Progenitor cell of endocrine pancreas (in vitro differentiated cells): ENCODE data around the gene INS. TPM values are rescaled to one million over a fixed set of nuclear protein-coding genes. Genes with fewer than 3 reads are reported as not detected.
A peak's percentile ranks its signal among the peaks of the same experiment; 100 is the strongest.

Source experiments
- DNase-seq: peaks from one replicate; pipeline ENCODE4 v3.0.0; 2021; ENCODE audit warnings: low spot score; ENCODE audit not compliant: unreplicated experiment
- H3K27ac Mint-ChIP-seq: 2 replicates; pipeline ENCODE4 v1.8.0; 2021; ENCODE audit warnings: mild to moderate bottlenecking, moderate library complexity, mixed read lengths
- H3K27me3 Mint-ChIP-seq: 2 replicates; pipeline ENCODE4 v1.8.0; 2021; ENCODE audit warnings: mixed read lengths
- H3K36me3 Mint-ChIP-seq: 2 replicates; pipeline ENCODE4 v1.8.0; 2022; ENCODE audit warnings: mixed read lengths; ENCODE audit not compliant: insufficient read depth
- H3K4me1 Mint-ChIP-seq: 2 replicates; pipeline ENCODE4 v1.8.0; 2021; ENCODE audit warnings: low read depth, mixed read lengths
- H3K4me3 Mint-ChIP-seq: 2 replicates; pipeline ENCODE4 v1.8.0; 2021; ENCODE audit warnings: low read depth, mild to moderate bottlenecking, moderate library complexity, mixed read lengths
- H3K9me3 Mint-ChIP-seq: 2 replicates; pipeline ENCODE4 v1.8.0; 2021; ENCODE audit warnings: low read depth, mixed read lengths
- CTCF ChIP-seq: fragments of 200-600 bp; sonication (generic); IDR thresholded peaks from one replicate; pipeline ENCODE4 v1.5.0; 2021; ENCODE audit warnings: antibody characterized with exemption, mild to moderate bottlenecking; ENCODE audit not compliant: unreplicated experiment
- total RNA-seq: library from RNA; stranded (reverse); gene quantifications from 2 replicates; pipeline ENCODE4 v1.2.1, GENCODE V29; 2021

Gene INS
- total RNA-seq, 1 donor from 2014 or later: 75.2 TPM

GRCh38 chr11:2176389-2176900, 15.4 kb upstream of the INS start:
- Mint-ChIP-seq H3K27me3 (peaks cover 10% of the 10 kb centered on the region), H3K27ac (no peak overlapping the region), H3K4me3 (no peak overlapping the region), H3K4me1 (peaks cover 14% of the 10 kb centered on the region), H3K36me3 (no peaks in the 10 kb centered on the region), H3K9me3 (no peaks in the 10 kb centered on the region)
- no peak for TF ChIP-seq CTCF
- no peak for DNase-seq

- H3K4me1 Mint-ChIP-seq: peaks cover 12% of the 10 kb centered on the region
- H3K27me3 Mint-ChIP-seq: peaks cover 11% of the 10 kb centered on the region
Observed at GRCh38 chr11:2175659-2176058, 14.7 kb upstream of the INS start.

DNA sequence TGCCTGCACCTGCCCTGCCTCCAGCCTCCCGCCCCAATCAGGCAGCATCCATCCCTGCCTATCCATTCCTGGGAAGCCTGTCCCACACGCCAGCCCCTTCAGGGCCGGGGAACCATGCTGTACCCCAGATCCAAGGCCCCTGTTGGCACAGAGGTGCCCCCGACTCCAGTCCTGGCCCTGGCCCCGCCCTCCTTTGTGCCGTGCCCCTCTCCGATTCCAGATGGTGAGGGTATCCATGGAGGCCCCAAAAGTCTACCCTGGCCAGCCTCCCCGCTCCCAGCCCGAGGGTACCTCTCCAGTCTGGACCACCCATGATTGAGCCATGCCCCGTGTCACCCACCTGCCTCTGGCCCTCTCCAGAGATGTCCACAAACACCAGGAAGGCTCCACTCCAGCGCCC, 13.4 kb upstream of the INS start:
- Mint-ChIP-seq H3K36me3 (no peaks in the 10 kb centered on the region), H3K4me1 (peaks cover 10% of the 10 kb centered on the region), H3K27ac (no peak overlapping the region), H3K9me3 (no peaks in the 10 kb centered on the region), H3K4me3 (no peak overlapping the region), H3K27me3 (peaks cover 9% of the 10 kb centered on the region)
- TF ChIP-seq CTCF: no peak
- no peak for DNase-seq

More at GRCh38 chr11:2175659-2176058, 14.7 kb upstream of the INS start:
- DNase-seq: no peak
- no peak for TF ChIP-seq CTCF
- H3K9me3 Mint-ChIP-seq: no peaks in the 10 kb centered on the region
- H3K27ac Mint-ChIP-seq: no peak overlapping the region
- H3K36me3 Mint-ChIP-seq: no peaks in the 10 kb centered on the region
- no peak overlapping the region for H3K4me3 Mint-ChIP-seq

DNA sequence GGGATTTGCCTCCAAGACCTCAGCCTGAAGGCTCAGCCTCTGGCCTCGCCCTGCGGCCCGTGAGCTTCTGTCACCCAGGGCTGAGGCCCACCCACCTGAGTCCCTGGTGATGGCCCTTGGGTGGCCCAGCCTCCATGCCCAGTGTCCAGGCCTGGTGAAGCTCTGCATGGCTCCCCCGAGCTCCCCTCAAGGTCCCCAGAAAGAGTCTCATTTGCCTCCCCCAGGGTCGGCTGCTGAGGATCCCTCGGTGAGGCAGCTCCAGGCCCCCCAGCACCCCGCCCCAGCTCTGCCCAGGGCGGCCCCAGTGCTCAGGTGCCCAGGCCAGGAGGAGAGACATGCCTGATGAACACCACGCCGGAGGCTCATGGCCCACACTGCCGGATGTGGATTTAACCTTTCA, 12.8 kb upstream of the INS start:
- H3K27ac Mint-ChIP-seq: no peak overlapping the region
- DNase-seq: no peak

GRCh38 chr11:2173150-2173693, 12.2 kb upstream of the INS start:
- TF ChIP-seq CTCF: peak; percentile 41
- Mint-ChIP-seq H3K4me1 (no peaks in the 10 kb centered on the region), H3K36me3 (no peaks in the 10 kb centered on the region), H3K9me3 (no peaks in the 10 kb centered on the region), H3K27me3 (peaks cover 6% of the 10 kb centered on the region), H3K4me3 (no peak overlapping the region), H3K27ac (peak overlapping the region; percentile 56)
- no peak for DNase-seq

More for the DNA sequence above, 12.8 kb upstream of the INS start:
- peaks cover 4% of the 10 kb centered on the region for H3K4me1 Mint-ChIP-seq
- no peaks in the 10 kb centered on the region for H3K9me3 Mint-ChIP-seq
- peaks cover 9% of the 10 kb centered on the region for H3K27me3 Mint-ChIP-seq
- no peak overlapping the region for H3K4me3 Mint-ChIP-seq
- no peak for TF ChIP-seq CTCF
- H3K36me3 Mint-ChIP-seq: no peaks in the 10 kb centered on the region
